BE2C (cell line): ENCODE data around the gene LYPLA2.
A peak's percentile ranks its signal among the peaks of the same experiment; 100 is the strongest.

Source experiments
- DNase-seq: peaks from one replicate; pipeline ENCODE4 v3.0.0-alpha.2; 2020
- H3K27me3 ChIP-seq: fragments of 250-450 bp; sonication (Bioruptor Pico); 2 replicates; pipeline ENCODE4 v1.5.1; 2020; ENCODE audit warnings: mild to moderate bottlenecking
- H3K36me3 ChIP-seq: fragments of 250-450 bp; sonication (Bioruptor Pico); 2 replicates; pipeline ENCODE4 v1.5.1; 2020; ENCODE audit warnings: mild to moderate bottlenecking
- H3K4me1 ChIP-seq: fragments of 250-450 bp; sonication (Bioruptor Pico); 2 replicates; pipeline ENCODE4 v1.5.1; 2020
- H3K4me3 ChIP-seq: 2 replicates; pipeline ENCODE4 v1.5.1; 2011; ENCODE audit warnings: low read depth, low read length
- H3K9me3 ChIP-seq: fragments of 250-450 bp; sonication (Bioruptor Pico); 2 replicates; pipeline ENCODE4 v1.5.1; 2020
- TF ChIP-seq, protein P1 (sequence below): IDR thresholded peaks from 2 replicates; pipeline ENCODE4 v1.5.1; 2012; ENCODE audit warnings: mild to moderate bottlenecking, low read depth, low read length

LYPLA2 gene

GRCh38 chr1:23759277-23759676 is 31.7 kb upstream of the LYPLA2 start:
- no peaks in the 10 kb centered on the region for H3K9me3 ChIP-seq
- peaks cover 44% of the 10 kb centered on the region for H3K36me3 ChIP-seq
- DNase-seq, result no peak
- H3K4me3 ChIP-seq, result no peak overlapping the region
- H3K27me3 ChIP-seq, result no peaks in the 10 kb centered on the region
- TF ChIP-seq, protein P1, sequence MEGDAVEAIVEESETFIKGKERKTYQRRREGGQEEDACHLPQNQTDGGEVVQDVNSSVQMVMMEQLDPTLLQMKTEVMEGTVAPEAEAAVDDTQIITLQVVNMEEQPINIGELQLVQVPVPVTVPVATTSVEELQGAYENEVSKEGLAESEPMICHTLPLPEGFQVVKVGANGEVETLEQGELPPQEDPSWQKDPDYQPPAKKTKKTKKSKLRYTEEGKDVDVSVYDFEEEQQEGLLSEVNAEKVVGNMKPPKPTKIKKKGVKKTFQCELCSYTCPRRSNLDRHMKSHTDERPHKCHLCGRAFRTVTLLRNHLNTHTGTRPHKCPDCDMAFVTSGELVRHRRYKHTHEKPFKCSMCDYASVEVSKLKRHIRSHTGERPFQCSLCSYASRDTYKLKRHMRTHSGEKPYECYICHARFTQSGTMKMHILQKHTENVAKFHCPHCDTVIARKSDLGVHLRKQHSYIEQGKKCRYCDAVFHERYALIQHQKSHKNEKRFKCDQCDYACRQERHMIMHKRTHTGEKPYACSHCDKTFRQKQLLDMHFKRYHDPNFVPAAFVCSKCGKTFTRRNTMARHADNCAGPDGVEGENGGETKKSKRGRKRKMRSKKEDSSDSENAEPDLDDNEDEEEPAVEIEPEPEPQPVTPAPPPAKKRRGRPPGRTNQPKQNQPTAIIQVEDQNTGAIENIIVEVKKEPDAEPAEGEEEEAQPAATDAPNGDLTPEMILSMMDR, result no peak
- no peaks in the 10 kb centered on the region for H3K4me1 ChIP-seq

DNA sequence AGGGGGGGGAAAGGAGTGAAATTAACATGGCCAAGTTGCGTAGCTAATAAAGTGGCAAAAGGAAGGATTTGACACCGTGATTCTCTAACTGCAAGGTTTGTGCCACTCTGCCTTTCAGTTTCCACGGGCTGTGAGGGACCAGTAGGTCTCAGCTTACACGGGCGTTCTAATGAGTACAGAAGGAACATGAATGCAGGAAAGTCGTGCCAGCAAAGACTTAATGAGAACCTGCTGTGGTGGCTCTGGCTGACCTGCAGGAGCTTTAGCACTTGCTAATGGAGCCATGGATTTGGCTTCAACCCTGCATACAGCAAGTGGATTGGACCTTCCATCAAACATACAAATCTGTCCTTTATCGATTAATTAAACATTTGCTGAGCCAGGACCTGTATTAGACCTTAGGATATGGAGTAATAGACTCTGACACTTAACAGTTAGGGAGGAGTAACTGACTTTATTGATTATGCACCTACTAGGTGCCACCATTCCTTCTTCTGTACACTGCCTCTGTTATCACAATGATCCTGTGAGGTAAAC is 27.8 kb upstream of the LYPLA2 start:
- DNase-seq, result no peak
- TF ChIP-seq, protein P1, result no peak
- Histone ChIP-seq H3K9me3 (no peaks in the 10 kb centered on the region), H3K4me3 (no peak overlapping the region), H3K4me1 (no peaks in the 10 kb centered on the region), H3K27me3 (no peaks in the 10 kb centered on the region), H3K36me3 (peaks cover 22% of the 10 kb centered on the region)

GRCh38 chr1:23768733-23769132 is 22.2 kb upstream of the LYPLA2 start:
- H3K36me3 ChIP-seq, result 0 out of 2 replicates have a peak, but pooled peaks cover 2% of the 10 kb centered on the region
- TF ChIP-seq, protein P1, result no peak

GRCh38 chr1:23772049-23772853 is 18.7 kb upstream of the LYPLA2 start:
- no peaks in the 10 kb centered on the region for H3K27me3 ChIP-seq
- no peaks in the 10 kb centered on the region; the same call in 1 of the 2 replicates for H3K4me1 ChIP-seq
- TF ChIP-seq, protein P1, result peak; percentile 82
- no peaks in the 10 kb centered on the region for H3K36me3 ChIP-seq
- DNase-seq, result peak; percentile 78
- no peaks in the 10 kb centered on the region for H3K9me3 ChIP-seq
- no peak overlapping the region for H3K4me3 ChIP-seq

More at GRCh38 chr1:23768733-23769132, 22.2 kb upstream of the LYPLA2 start:
- H3K27me3 ChIP-seq, result no peaks in the 10 kb centered on the region
- H3K4me1 ChIP-seq, result no peaks in the 10 kb centered on the region; the same call in 1 of the 2 replicates
- DNase-seq, result no peak
- no peaks in the 10 kb centered on the region for H3K9me3 ChIP-seq
- H3K4me3 ChIP-seq, result no peak overlapping the region

DNA sequence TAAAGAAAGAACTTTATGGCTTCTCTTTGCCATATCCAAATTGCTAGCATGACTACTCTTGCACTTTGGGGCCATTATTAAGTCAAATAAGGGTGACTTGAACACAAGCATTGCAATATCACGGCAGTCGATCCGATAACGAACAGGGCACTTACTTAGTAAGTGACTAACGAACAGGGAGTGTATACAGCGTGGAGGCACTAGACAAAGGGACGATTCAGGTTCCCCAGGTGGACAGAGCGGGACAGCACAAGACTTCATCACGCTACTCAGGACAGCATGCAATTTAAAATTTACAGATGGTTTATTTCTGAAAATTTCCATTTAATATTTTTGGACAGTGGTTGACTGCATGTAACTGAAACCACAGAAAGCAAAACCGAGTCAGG is 18.1 kb upstream of the LYPLA2 start:
- Histone ChIP-seq H3K4me3 (no peak overlapping the region), H3K36me3 (no peaks in the 10 kb centered on the region), H3K27me3 (no peaks in the 10 kb centered on the region), H3K9me3 (no peaks in the 10 kb centered on the region), H3K4me1 (no peaks in the 10 kb centered on the region; the same call in 1 of the 2 replicates)
- no peak for DNase-seq
- TF ChIP-seq, protein P1, result no peak

GRCh38 chr1:23774174-23774880 is 16.6 kb upstream of the LYPLA2 start:
- TF ChIP-seq, protein P1, result no peak
- no peak overlapping the region for H3K4me3 ChIP-seq
- H3K27me3 ChIP-seq, result no peaks in the 10 kb centered on the region
- H3K4me1 ChIP-seq, result no peaks in the 10 kb centered on the region; the same call in 1 of the 2 replicates
- no peaks in the 10 kb centered on the region for H3K9me3 ChIP-seq
- DNase-seq, result no peak
- no peaks in the 10 kb centered on the region for H3K36me3 ChIP-seq
